GM19035 (cell line): ENCODE results near the gene F7.

Experiments
- ATAC-seq: cut with Tn5 transposase; IDR thresholded peaks from one replicate; pipeline ENCODE4 v1.9.1; 2021; ENCODE audit not compliant: unreplicated experiment

F7 gene

DNA sequence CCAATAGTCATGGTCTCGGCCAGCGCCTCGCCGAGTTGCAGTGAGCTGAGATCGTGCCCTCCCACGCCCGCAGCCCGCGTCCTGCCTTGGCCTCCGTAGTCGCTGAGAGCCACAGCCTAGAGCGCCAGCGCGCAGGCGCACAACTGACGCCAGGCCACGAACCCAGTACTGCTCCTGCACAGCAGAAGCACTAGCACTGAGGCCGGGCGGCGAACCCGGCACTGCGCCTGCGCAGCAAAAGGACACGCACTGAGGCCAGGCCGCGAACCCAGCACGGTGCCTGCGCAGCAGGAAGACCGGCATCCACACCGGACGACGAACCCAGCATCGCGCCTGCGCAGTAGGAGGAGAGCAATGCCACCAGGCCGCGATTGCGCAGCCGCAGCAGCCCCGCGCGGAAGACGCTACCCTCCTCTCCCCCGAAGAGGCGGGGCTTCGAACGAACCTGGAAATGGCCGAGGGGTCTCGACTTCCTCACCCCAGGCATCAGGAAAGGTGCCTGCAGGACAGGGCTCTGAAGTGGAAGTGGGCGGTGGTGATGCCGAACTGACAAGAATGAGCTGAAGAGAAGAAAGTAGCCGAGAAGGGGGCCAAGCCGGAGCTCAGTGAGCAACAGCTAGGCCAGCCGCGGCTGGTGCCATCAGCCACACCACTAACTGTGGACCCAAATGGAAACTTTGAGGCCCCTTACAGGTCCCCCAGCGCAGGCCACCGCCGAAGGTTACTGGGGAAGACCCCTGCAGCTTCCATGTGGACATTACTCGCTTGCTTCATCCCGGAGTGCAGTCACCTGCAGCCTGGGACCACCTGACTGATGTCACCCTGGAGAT, 24.5 kb downstream of the F7 start:
- ATAC-seq = no peak

DNA sequence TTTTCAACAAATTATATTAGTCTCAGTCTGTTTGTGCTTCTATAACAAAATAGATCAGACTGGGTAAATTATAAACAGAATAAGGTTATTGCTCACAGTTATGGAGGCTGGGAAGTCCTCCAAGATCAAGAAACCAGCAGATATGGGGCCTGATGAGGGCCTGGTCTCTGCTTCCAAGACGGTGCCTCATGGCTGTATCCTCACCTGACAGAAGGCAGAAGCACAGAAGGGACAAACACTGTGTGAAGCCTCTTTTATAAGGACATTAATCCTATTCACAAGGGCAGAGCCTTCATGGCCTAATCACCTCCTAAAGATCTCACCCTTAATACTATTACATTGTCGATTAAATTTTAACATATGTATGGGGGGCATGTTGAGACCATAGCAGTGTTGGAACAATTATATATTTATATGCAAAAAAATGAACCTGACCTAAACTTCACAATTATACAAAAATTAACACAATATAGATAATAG, 29.7 kb downstream of the F7 start:
- ATAC-seq = no peak

- no peak for ATAC-seq
These were observed 32.2 kb downstream of the F7 start for GRCh38 chr13:113137691-113138298.

GRCh38 chr13:113138792-113139551, 33.4 kb downstream of the F7 start:
- no peak for ATAC-seq

DNA sequence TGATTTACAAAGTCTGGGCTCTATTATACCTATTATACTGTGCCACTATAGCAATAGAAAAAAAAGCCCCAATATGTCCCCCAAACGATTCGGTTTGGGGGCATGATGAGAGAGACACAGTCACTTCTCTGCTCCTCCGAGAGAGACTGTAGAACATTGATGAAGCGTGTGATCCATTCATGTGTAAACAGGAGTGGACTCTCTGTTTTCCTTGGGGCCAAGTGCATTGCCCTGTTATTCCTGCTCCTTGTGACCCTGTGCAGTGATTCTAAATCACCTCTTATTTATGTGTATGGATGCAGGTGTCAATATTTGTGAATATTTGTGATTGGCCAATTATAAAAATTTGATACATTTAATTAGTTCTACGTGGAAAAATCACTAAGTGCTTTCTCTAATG, 34.0 kb downstream of the F7 start:
- ATAC-seq = no peak

- ATAC-seq = no peak
These were observed 35.3 kb downstream of the F7 start for GRCh38 chr13:113140677-113141600.

DNA sequence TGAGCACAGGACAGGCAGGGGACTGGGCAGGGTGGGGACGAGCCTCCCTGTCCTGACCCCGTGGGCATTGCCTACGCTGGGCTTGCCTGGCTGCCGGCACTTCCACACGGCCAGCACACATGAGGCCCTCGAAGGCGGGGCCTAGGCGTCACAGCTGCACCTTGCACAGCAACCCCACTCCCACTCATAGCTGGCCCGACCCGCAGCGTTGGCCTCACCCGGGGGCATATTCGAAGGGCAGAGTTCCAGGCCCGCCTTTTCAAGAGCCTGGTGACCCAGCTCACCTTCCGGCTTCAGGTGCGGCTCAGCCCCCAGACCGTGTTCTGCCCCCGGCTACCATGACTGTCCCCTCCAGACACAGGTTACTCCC, 36.0 kb downstream of the F7 start:
- ATAC-seq = no peak

DNA sequence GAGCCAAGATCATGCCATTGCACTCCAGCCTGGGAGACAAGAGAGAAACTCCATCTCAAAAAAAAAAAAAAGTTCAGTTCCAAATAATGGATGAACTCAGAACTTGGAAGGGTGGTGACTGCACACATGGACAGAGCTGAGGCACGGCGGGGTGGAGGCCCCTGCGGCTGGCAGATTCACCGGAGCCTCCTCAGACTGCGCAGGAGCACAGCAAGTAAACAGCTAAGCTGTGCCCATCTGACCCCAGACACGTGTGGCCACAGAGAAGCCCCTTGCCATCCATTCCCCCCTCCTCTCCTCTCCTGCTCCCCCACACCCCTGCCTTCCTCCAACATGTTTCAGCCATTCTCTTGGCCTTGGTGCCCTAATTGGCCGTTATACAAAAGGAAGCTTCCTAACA, 37.3 kb downstream of the F7 start:
- no peak for ATAC-seq

DNA sequence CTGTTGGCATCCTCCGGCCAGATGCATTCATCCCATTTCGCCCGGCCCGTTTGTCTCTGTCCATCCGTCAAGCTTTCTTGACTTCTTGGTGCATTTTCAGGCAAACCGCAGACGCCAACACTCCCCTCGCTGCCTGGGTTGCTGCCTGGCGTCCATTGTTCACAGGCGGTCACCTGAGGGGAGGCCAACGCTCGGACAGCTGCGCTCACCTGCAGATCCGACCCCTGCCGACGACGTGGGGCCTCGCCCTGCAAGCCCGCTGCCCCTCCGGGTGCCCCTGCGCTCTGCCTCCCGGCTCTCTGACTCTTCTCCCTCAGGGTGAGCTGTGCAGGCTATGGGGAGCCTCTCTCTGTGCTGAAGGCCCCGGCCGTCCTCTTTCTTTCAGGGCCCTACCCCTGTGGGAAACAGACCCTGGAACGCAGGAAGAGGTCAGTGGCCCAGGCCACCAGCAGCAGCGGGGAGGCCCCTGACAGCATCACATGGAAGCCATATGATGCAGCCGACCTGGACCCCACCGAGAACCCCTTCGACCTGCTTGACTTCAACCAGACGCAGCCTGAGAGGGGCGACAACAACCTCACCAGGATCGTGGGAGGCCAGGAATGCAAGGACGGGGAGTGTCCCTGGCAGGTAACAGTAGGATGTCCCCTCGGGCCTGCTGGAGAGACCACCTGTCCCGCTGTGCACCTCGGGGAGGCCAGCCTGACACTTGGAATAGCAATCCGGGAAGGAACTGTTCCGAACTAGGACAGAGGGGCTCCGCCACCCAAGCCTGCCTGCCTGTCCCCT, 38.1 kb downstream of the F7 start:
- no peak for ATAC-seq

- ATAC-seq = no peak
These were observed 38.7 kb downstream of the F7 start for GRCh38 chr13:113144255-113144629.

GRCh38 chr13:113145496-113145895, 39.9 kb downstream of the F7 start:
- ATAC-seq = no peak

GRCh38 chr13:113145911-113146598, 40.5 kb downstream of the F7 start:
- ATAC-seq = no peak

DNA sequence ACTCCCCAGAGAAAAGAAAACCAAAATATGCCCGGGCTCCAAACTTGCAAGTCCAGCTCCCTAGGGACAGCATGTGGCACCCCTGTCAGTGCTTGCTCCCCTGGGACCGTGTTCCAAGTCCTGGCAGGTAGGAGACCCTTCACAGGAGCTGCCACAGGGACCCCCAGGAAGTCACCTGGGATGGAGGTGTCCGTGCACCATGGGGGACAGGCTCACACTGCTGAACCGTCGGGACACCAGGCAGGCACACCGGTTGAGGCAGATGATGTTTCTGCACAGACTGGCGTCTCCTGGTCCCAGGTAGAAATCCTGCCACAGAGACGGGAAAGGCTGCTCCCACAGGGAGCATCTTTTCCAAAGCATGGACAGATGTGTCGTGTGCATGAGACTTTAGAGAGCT, 41.2 kb downstream of the F7 start:
- ATAC-seq = no peak

GRCh38 chr13:113147206-113147605, 41.6 kb downstream of the F7 start:
- no peak for ATAC-seq

GRCh38 chr13:113148407-113148806, 42.8 kb downstream of the F7 start:
- no peak for ATAC-seq

- no peak for ATAC-seq
These were observed 43.4 kb downstream of the F7 start for GRCh38 chr13:113148940-113149503.

DNA sequence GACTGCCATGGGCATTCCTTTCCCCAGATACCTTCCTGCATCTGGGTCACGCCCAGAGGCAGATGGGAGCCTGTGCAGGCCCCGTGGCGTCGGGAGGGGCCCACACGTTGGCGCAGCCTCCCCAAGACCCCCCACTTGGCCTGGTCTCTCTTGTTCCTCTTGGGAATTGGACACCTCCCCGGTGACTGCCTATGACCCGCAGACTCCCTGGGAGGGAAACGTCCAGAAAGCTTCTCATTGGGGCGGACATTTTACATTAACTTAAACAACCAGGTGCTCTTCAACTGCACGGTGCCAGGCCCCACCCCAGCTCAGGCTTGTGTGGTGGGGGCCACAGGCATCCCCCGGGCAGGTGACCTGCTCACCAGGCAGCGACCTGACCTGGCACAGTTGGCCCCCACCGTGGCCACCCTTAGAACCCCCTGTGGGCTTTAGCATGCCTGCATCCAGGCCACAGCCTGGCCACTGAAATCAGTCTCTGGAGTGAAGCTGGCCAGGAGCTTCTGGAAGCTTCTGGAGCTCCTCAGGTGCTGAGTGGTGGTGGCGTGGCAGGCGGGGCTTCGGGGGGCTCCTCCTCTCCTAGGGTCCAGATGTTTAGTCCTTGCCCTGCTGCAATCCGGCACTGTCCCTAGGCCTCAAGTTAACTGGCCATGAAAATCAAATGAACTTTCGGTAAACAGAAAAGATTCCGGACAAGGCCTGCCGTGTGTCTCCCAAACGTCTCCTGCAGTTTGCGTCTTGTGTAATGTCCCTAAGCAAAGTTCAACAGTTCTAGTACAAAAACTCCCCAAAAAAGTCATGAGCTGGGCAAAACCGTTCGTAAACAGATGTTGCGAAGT, 44.3 kb downstream of the F7 start:
- no peak for ATAC-seq
